Lung (tissue), 12 donors: Measurements from ENCODE around the gene NXN. TPM values are rescaled to one million over a fixed set of nuclear protein-coding genes. Genes with fewer than 3 reads are reported as not detected.
"Not testable (repeated sequence)": the region's sequence is repeated elsewhere in the genome, so short reads cannot be mapped to it uniquely, and the experiment has no call there.

Experiments used
- ATAC-seq: fragments of 200-7000 bp; cut with Tn5 transposase; one replicate; pipeline ENCODE4 v1.9.1; 2020; ENCODE audit warnings: moderate number of reproducible peaks; ENCODE audit not compliant: insufficient read depth, low FRiP score
- DNase-seq, 3 donors: peaks; one replicate each; pipeline ENCODE4 v3.0.0-alpha.2; 2013 to 2017
- H3K27ac ChIP-seq, 2 donors: one replicate each; pipeline ENCODE4 v1.5.1; 2013; ENCODE audit warnings: mild to moderate bottlenecking in 2 of 2, moderate library complexity in 2 of 2, control low read depth in 1 of 2, inconsistent platforms in 1 of 2, low read depth in 1 of 2, low read length in 1 of 2
- H3K27me3 ChIP-seq, 3 donors: one replicate each; pipeline ENCODE4 v1.5.1; 2013; ENCODE audit warnings: low read length in 2 of 3; ENCODE audit not compliant: control insufficient read depth in 3 of 3, insufficient read depth in 3 of 3
- H3K36me3 ChIP-seq, 4 donors: one replicate each; pipeline ENCODE4 v1.5.1; 2013; ENCODE audit warnings: low read length in 4 of 4, mild to moderate bottlenecking in 1 of 4, moderate library complexity in 1 of 4; ENCODE audit not compliant: control insufficient read depth in 4 of 4, insufficient read depth in 4 of 4
- H3K4me1 ChIP-seq, 5 donors: one replicate each; pipeline ENCODE4 v1.5.1; 2013; ENCODE audit warnings: low read length in 5 of 5, mild to moderate bottlenecking in 2 of 5, moderate library complexity in 1 of 5; ENCODE audit not compliant: control insufficient read depth in 5 of 5, insufficient read depth in 5 of 5
- H3K4me3 ChIP-seq: one replicate; pipeline ENCODE4 v1.5.1; 2013; ENCODE audit warnings: mild to moderate bottlenecking, control low read depth, moderate library complexity
- H3K9ac ChIP-seq, 2 donors: one replicate each; pipeline ENCODE4 v1.5.1; 2013; ENCODE audit warnings: low read length in 2 of 2, control low read depth in 1 of 2; ENCODE audit not compliant: insufficient read depth in 1 of 2
- H3K9me3 ChIP-seq, 4 donors: one replicate each; pipeline ENCODE4 v1.5.1; 2013; ENCODE audit warnings: low read length in 3 of 4, mild to moderate bottlenecking in 1 of 4, moderate library complexity in 1 of 4; ENCODE audit not compliant: control insufficient read depth in 4 of 4, insufficient read depth in 3 of 4
- CTCF ChIP-seq: IDR thresholded peaks from 2 replicates; pipeline ENCODE4 v1.5.1; 2012; ENCODE audit warnings: mild to moderate bottlenecking; ENCODE audit errors: control extremely low read depth, extremely low read depth
- WGBS, 2 donors: extraction: QIAGEN DNeasy Blood & Tissue Kit; methylation state at CpG; one replicate each; pipeline ENCODE4 v1.1.7; 2013; 5-methylcytosine and 5-hydroxymethylcytosine counted together
- polyA plus RNA-seq, 2 donors: library from polyadenylated mRNA; stranded (reverse); fragments of 200-250 nt; gene quantifications; one replicate each; pipeline ENCODE4 v1.2.1, GENCODE V29; 2013
- total RNA-seq, 2 donors: library from RNA; depleted of rRNA in 1 of 2; stranded (reverse); fragments of >200 nt in 1 of 2; gene quantifications; one replicate each; pipeline ENCODE4 v1.2.1, GENCODE V29; 2014 to 2021
- donor health status: control.
- donor health status: control.
- donor health status: Bipolar disorder and iron deficiency.
- donor health status: healthy.
- donor health status: DM: yes; HTN: yes; CAD: no.

Gene NXN
- total and polyA plus RNA-seq, 4 donors, result 17.6 to 57.7 (median 39.9) TPM

GRCh38 chr17:767076-767475 is 212.5 kb downstream of the NXN start:
- TF ChIP-seq CTCF, result no peak
- Histone ChIP-seq H3K36me3 (peaks cover 20 to 37% (median 33%) of the 10 kb centered on the region in 4 donors), H3K27me3 (no peaks in the 10 kb centered on the region), H3K4me1 (peaks cover 0 to 2% (median 0%) of the 10 kb centered on the region in 5 donors), H3K4me3 (no peak overlapping the region), H3K9ac (no peak overlapping the region), H3K9me3 (no peaks in the 10 kb centered on the region), H3K27ac (no peak overlapping the region)
- DNase-seq (no peak), ATAC-seq (no peak)
- WGBS, 2 donors, result 63 to 84% methylated on average over 3 of the region's 3 CpGs

- DNase-seq, result no peak
- no peaks in the 10 kb centered on the region for H3K27me3 ChIP-seq
- H3K4me1 ChIP-seq, result no peaks in the 10 kb centered on the region
- H3K4me3 ChIP-seq, result no peak overlapping the region
- no peak for ATAC-seq
- H3K9me3 ChIP-seq, result no peaks in the 10 kb centered on the region
- WGBS, 2 donors, result 89 to 93% methylated on average over 9 of the region's 9 CpGs
- H3K27ac ChIP-seq, result peak overlapping the region in 1 of 2 donors; percentile 27
- TF ChIP-seq CTCF, result no peak
- no peak overlapping the region for H3K9ac ChIP-seq
- H3K36me3 ChIP-seq, result peaks cover 8 to 29% (median 21%) of the 10 kb centered on the region in 4 donors
Observed at GRCh38 chr17:760371-760770, 219.2 kb downstream of the NXN start.

GRCh38 chr17:759964-760363 is 219.6 kb downstream of the NXN start:
- ATAC-seq, result no peak
- Histone ChIP-seq H3K4me3 (no peak overlapping the region), H3K27ac (no peak overlapping the region), H3K36me3 (peaks cover 8 to 29% (median 17%) of the 10 kb centered on the region in 4 donors), H3K27me3 (no peaks in the 10 kb centered on the region), H3K9me3 (no peaks in the 10 kb centered on the region), H3K4me1 (no peaks in the 10 kb centered on the region), H3K9ac (no peak overlapping the region)
- WGBS, 2 donors, result 95 to 96% methylated on average over 5 of the region's 5 CpGs
- TF ChIP-seq CTCF, result no peak
- no peak for DNase-seq

GRCh38 chr17:756010-756567 is 223.5 kb downstream of the NXN start:
- DNase-seq, result peak in 1 of 3 donors; percentile 8
- not testable (repeated sequence) for ATAC-seq, H3K27me3 ChIP-seq, H3K9me3 ChIP-seq, H3K9ac ChIP-seq, H3K4me1 ChIP-seq, H3K27ac ChIP-seq, H3K4me3 ChIP-seq
- WGBS, 2 donors, result 49 to 73% methylated on average over 15 of the region's 15 CpGs
- H3K36me3 ChIP-seq, result peaks cover 0 to 16% (median 12%) of the 10 kb centered on the region in 4 donors

- H3K9me3 ChIP-seq, DNase-seq, ATAC-seq, H3K9ac ChIP-seq, H3K27ac ChIP-seq, H3K27me3 ChIP-seq, H3K36me3 ChIP-seq, H3K4me3 ChIP-seq: not testable (repeated sequence)
- peaks cover 6 to 11% (median 8%) of the 10 kb centered on the region in 5 donors for H3K4me1 ChIP-seq
- WGBS, 2 donors, result 94 to 95% methylated on average over 9 of the region's 9 CpGs
Observed at GRCh38 chr17:755319-755961, 224.1 kb downstream of the NXN start.
